A549 (cell line): Measurements from ENCODE around the gene HS6ST1.

Experiments used
- BCL3 ChIP-seq: fragments of >200 bp; sonication (Bioruptor Twin); formaldehyde crosslinking; IDR thresholded peaks from 3 replicates; pipeline ENCODE4 v1.6.1; 2016
- EHMT2 ChIP-seq: fragments of 200-600 bp; sonication (generic); IDR thresholded peaks from 2 replicates; pipeline ENCODE4 v1.6.1; 2016; ENCODE audit warnings: antibody characterized with exemption, low read depth, mild to moderate bottlenecking, moderate library complexity
- EP300 ChIP-seq, 2 experiments: fragments of >200 bp; sonication (Bioruptor Twin); formaldehyde crosslinking; IDR thresholded peaks; 2 replicates in 1 of 2; 3 replicates in 1 of 2; pipeline ENCODE4 v1.6.1; 2016 to 2017
- ESRRA ChIP-seq: fragments of 150-350 bp; IDR thresholded peaks from 2 replicates; pipeline ENCODE4 v1.6.1; 2014; ENCODE audit warnings: mild to moderate bottlenecking, low read length, borderline replicate concordance
- GATA3 ChIP-seq: IDR thresholded peaks from 2 replicates; pipeline ENCODE4 v1.6.1; 2012; ENCODE audit warnings: borderline replicate concordance
- MAFK ChIP-seq: fragments of 450-650 bp; IDR thresholded peaks from 2 replicates; pipeline ENCODE4 v1.6.1; 2014; ENCODE audit not compliant: partially characterized antibody
- MAZ ChIP-seq: fragments of 150-350 bp; IDR thresholded peaks from 2 replicates; pipeline ENCODE4 v1.6.1; 2014; ENCODE audit warnings: antibody characterized with exemption, low read depth, low read length, borderline replicate concordance
- NR3C1 ChIP-seq: fragments of >200 bp; sonication (Bioruptor Twin); formaldehyde crosslinking; IDR thresholded peaks from 3 replicates; pipeline ENCODE4 v1.6.1; 2017
- POLR2A ChIP-seq: IDR thresholded peaks from 2 replicates; pipeline ENCODE4 v1.6.1; 2012; ENCODE audit warnings: mild to moderate bottlenecking, low read length
- REST ChIP-seq: fragments of 200-600 bp; sonication (generic); IDR thresholded peaks from 2 replicates; pipeline ENCODE4 v1.6.1; 2016; ENCODE audit warnings: antibody characterized with exemption, mild to moderate bottlenecking, moderate library complexity
- TF ChIP-seq, protein P1 (sequence below): fragments of >200 bp; sonication (Bioruptor Twin); formaldehyde crosslinking; IDR thresholded peaks from 3 replicates; pipeline ENCODE4 v1.5.1; 2016
- TF ChIP-seq, protein P2 (sequence below): IDR thresholded peaks from 2 replicates; pipeline ENCODE4 v1.6.1; 2012

GRCh38 chr2:128304330-128304714 lies 14.3 kb downstream of the HS6ST1 start:
- TF ChIP-seq ESRRA (no peak), POLR2A (no peak), BCL3 (no peak), EP300 (IDR thresholded peaks at IDR 0.05) (no peak), REST (no peak), MAFK (no peak), NR3C1 (no peak), GATA3 (no peak), EHMT2 (no peak), MAZ (no peak)
- TF ChIP-seq, protein P1, sequence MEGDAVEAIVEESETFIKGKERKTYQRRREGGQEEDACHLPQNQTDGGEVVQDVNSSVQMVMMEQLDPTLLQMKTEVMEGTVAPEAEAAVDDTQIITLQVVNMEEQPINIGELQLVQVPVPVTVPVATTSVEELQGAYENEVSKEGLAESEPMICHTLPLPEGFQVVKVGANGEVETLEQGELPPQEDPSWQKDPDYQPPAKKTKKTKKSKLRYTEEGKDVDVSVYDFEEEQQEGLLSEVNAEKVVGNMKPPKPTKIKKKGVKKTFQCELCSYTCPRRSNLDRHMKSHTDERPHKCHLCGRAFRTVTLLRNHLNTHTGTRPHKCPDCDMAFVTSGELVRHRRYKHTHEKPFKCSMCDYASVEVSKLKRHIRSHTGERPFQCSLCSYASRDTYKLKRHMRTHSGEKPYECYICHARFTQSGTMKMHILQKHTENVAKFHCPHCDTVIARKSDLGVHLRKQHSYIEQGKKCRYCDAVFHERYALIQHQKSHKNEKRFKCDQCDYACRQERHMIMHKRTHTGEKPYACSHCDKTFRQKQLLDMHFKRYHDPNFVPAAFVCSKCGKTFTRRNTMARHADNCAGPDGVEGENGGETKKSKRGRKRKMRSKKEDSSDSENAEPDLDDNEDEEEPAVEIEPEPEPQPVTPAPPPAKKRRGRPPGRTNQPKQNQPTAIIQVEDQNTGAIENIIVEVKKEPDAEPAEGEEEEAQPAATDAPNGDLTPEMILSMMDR = no peak
- TF ChIP-seq, protein P2, sequence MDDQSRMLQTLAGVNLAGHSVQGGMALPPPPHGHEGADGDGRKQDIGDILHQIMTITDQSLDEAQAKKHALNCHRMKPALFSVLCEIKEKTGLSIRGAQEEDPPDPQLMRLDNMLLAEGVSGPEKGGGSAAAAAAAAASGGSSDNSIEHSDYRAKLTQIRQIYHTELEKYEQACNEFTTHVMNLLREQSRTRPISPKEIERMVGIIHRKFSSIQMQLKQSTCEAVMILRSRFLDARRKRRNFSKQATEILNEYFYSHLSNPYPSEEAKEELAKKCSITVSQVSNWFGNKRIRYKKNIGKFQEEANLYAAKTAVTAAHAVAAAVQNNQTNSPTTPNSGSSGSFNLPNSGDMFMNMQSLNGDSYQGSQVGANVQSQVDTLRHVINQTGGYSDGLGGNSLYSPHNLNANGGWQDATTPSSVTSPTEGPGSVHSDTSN = no peak
